EH (cell line): ENCODE results near the gene SOX13.
A peak's percentile ranks its signal among the peaks of the same experiment; 100 is the strongest.

Experiments used
- DNase-seq: peaks from one replicate; pipeline ENCODE4 v3.0.0-alpha.2; 2015; ENCODE audit warnings: low read depth

Gene SOX13

DNA sequence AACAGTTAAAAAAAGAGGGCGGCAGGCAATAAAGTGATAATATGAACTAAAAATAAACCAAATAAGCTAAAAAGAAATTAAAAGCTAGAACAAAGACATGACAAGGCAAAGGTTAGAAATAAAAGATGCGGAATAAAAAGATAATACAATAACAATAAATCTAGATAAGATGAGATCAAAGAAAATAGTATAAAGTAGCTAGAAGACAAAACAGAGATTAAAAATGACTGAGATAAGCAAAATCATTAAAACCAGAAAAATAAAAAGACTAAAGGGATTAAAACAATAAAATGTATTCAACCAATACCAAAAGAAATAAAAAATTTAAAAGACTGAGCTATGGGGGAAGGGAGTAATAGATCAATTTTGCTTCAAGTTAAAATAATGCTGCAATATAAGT, 10.8 kb upstream of the SOX13 start:
- no peak for DNase-seq

DNA sequence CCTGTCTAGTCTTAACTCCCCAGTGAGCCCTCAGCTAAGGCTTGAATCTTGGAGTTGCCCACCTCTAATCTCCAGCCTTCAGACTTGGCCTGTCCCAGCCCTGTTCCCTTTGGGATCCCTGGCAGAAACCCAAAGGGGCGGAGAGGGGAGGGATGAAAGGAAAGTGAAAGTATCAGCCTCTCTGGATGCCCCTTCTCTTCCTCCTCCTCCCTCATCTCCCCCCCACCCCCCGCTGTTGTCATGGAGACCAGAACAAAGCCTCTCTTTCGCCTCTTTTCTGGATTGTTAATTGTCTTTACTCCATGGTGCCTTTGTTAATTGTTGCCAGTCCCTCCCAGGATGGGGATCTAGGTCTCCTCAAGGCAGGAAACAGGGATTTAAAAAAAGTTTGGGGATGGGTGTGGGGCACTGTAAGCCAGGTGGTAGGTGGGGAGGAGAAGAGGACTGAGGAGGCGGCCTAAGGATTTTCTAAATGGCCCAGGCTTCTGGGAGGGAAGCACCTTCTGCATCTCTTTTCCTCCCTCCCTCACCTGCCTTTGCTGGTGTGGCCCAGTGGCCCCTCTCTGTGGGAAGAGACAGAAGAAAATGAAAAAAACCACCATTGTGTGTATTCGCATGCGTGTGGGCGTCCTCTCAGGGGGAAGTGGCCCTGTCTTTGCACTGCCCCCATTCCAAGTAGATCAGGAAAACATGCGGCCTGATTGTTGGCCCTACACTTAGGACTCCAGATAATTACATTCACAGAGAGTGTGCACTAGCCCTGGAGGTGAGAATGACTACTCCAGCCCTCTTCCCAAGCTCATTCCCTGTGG, 7.5 kb upstream of the SOX13 start:
- DNase-seq: peak; percentile 62

DNA sequence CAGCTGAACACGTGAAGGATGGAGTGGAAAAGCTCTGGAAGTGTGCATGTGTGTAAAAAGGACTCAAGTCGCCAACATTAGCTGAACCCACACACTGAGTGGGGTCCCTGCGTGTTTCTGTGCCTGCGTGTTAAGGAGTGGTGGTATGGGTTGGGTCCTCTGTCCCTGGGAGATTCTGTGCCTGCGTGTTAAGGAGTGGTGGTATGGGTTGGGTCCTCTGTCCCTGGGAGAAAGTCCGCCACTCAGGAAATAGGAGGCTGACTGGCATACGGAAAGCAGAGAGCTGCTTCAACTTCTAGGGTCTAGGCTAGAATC, 7.0 kb upstream of the SOX13 start:
- DNase-seq: no peak

DNA sequence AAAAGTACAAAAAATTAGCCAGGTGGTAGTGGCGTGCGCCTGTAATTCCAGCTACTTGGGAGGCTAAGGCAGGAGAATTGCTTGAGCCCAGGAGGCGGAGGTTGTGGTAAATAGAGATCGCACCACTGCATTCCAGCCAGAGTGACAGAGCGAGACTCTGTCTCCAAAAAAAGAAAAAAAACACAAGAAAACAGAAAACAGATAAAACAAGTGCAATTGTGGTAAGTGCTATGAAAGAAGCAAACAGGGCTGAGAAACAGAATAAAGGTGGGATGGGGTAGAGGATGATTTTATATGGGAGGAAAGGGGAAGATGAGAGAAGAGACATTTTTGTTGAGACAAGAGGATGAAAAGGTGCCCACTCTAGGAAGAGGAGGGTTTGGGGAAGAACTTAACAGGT, 5.0 kb upstream of the SOX13 start:
- no peak for DNase-seq

DNA sequence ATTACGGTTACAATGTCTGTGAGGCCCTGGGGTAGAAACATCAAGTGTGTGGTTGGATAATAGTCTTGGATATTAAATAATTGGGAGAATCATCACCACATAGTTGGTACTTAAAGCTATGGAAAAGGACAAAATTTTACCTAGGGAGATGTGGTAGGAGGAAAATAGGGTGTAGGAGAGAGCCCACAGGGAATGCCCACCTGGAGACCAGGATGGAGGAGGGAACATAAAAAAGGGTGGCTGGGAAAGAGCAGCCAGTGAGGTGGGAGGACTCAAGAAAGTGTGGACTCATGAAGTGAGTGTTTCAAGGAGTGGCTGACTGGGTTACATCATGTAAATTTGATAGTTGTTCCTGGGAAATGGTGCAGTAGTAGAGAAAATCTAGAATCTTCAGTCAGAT, 3.0 kb upstream of the SOX13 start:
- DNase-seq: no peak

DNA sequence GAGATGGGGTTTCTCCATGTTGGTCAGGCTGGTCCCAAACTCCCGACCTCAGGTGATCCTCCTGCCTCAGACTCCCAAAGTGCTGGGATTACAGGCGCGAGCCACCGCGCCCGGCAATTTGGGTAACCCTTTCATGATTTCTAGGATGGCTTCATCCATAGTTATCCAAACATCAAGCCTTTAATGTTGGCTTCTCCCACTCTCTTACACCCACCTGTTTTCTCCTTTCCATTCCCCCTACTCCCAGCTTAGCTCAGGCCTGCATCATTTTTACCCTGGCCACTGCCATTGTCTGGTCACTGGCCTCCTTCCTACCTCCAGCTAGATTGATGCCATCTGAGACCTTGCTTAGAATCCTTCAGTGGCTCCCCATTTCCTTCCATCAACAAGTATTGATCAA, 2.0 kb upstream of the SOX13 start:
- no peak for DNase-seq

DNA sequence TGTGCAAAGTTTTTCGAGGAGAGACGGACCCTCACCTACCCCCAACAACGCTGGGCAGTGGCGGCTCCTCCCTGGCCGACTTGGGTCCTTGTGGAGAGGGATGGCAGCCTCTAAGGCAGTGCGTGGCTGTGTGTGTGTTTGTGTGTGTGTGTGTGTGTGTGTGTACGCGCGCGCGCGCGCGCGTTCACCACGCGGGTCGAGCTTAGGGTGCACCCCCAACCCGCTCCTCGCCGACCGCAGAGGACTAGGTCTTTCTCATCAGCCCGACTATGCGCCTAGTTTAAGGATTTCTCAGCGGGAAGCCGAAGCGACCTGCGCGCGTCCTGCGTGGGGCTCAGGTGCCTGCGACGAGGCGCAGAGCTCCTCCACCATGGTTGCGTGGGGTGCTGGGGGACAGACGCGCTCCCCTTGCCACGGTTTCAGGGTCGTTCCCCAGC, 940 bp downstream of the SOX13 start:
- DNase-seq: peak; percentile 20

DNA sequence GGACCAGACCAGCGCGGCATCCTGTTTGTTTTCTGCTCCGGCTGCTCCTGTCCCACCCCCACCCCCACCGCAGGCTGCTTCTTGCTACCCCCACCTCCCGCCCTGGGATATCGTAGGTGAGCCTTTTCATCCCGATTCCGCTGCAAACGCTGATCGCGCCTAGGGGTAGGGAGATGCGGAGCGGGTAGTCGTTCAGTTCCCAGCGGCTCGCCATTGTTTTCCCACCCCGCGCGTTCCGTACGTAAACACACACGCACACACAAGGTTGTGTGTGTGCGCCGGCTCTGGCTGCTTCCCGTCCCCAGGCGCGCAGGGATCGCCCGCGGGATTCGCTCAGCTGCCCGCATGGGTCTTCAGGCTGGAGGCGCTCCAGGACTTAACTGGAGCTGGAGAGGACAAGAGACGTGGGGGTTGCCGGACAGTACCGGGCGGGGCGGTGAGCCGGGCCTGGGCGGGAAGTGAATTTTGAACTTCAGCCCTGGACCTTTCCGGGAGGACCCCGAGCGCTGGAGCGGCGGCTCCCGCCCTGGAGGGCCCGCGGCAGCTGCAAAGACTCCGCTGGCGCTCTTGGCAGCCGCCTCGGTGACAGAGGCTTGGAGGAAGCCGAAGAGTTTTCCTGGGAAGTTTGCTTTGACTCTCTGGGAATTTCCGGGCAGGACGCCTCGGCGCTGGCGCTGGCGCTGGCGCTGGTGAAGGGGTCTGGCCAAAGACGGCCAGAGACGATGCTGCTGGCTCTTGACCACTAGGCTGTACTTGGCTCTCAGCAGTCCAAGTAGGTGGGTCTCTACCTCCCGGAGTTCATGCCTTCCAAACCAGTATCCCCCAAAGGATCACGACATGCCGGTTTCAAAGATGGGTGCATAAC, 1.6 kb downstream of the SOX13 start:
- DNase-seq: peak; percentile 74

DNA sequence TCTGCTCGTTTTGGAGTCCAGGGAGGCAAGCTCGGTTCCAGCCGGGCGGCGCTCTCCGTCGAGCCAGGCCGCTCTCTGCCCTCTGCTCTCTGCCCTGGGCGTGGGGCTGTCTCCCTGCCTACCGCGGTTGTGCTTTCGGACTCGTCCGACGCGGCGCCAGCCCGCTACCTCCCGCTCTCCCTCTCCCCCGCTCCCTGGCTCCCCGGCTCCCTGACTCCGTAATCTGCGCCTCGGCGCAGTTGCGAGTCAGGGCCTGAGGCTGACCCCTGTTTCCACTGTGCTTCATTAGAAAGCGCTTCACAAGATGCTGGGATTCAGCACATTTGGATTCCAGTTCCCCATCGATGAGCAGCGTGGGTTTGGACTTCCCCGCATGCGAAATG, 2.2 kb downstream of the SOX13 start:
- no peak for DNase-seq

DNA sequence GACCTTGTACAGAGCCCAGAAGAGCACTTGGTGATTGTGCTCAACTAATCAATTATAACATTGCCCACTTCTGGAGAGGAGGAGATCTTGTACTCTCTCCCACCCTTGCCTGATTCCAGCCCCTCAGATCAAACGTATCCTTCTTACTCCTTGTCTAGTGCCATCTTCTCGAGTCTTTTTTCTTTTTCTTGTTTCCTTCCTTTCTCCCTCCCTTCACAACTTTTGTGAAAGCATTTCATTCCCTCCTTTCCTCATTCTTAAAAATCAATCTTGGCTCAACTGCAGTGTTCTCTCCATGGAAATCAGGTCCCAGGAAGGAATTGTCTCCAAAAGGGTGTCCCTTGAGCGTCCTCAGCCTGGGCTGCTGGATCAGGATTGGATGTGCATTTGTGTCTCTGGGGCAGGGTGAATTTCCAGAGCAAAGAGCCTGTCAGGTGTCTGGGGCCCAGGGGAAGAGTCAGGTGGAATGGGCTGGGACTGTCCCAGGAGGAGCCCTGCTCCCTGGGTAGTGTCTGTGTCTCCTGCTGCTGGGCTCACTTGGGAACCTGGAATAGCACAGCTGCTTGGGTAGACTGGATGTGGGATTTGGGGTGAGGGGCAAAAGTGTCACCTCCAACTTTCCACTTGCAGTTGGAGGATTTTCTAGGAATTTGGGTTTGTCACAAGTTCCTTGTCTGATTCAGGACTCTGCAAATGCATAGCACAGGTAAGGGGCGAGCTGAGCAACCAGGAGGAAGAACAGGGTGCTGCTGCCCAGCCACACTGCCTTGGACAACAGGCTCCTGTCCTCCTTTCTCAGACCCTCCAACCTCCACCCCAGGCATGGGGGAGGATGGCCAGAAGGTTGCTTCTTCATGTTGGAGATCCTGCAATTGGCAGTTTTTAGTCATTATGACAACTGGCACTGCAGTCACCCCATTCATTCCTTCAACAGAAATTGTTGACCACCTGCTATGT, 3.3 kb downstream of the SOX13 start:
- DNase-seq: no peak

DNA sequence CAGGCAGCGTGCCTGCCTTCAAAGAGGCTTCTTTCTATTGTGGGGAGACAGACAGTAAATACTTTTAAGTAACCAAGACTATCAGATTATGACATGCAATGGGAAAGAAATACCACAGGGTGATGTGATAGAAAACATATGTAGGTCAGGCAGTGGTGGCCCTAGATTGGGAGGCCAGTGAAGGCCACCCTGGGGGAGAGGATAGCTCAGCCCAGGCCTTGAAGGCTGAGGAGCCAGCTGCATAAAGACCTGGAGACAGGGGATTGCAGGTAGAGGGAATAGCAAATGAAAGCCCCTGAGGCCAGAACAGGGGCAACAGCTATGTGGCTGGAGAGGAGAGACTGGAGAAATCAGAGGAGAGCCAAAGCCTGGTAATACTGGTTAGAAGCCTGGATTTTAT, 4.0 kb downstream of the SOX13 start:
- DNase-seq: peak; percentile 58

DNA sequence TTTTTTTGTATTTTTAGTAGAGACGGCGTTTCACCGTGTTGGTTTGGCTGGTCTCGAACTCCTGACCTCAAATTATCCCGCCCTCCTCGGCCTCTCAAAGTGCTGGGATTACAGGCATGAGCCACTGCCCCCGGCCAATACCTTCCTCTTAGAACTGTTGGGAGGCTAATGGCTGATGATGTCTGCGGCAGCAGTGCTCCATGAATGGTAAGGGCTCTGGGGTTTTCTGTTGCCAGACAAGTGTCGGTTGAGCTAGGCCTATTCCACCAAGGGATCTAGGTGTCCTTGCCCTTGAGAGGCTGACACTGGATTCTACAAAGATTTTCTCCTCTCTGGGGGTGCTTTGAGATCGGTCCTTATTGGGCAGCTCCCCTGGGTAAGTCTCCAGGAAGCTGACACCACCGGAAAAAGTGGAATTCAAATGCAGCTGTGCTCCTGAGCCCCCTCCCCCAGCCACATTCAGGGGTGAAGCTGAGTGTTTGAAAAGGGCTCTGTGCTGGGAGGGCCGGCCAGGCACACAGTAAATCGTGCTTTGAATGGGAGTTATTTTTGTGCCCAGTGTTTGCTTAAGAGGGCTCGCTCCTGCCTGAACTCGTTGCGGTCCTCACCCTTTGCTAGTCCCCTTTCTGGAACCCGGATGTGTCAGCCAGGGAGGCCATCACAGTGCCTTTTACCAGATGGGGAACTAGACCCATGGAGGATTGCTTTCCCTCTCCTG, 5.2 kb downstream of the SOX13 start:
- DNase-seq: no peak

DNA sequence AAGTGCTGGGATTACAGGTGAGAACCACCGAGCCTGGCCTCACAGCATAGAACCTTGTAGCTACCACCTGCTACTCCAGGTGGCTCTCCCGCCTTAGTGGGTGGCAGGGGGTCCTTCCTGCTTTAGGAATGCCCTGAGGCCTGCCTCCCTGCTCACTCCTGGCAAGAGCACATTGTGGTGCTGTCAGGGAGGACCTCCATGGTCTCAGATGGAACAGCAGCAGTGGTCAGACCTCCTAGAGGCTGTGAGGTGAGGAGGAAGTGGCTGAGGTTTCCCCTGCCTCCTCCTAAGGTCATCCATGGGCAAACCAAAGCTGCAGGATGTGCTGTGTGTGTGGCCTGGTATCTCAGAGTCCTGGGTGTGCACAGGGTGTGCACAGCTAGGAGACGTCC, 6.7 kb downstream of the SOX13 start:
- peak; percentile 42 for DNase-seq

DNA sequence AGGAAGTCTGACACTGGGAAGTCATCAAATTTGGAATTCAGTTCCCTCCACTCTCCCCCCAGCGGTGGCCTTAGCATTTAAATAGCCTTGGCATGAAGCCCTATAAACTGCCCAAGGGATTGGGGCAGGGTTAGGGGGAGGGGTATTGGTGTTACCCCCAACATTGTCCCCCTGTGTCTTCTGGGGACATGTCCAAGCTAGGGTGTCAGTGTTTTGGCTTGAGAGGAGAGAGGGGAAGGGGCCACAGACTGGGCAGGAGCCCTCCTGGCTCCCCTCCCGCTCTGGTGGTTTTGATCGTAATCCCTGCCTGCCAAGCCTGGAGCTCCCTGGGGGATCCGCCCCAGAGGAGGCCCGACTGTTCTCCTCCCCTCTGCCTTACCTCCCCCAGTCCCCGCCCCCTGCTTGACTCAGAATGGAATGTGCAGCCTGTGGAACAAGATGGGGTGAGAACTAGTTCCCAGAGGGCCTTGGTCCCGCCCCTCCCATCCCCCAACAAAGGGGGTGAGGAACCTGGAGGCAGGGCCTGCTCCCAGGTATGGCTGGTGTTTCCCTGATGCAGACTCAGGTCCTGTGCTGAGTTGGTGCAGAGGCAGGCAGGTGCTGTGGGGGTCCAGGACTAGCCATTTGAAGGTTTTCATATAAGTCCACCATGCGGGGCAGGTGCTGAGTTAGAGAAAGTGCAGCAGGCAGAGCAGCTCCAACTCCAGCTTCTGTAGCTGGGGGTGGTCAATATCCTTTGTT, 7.4 kb downstream of the SOX13 start:
- DNase-seq: peak; percentile 93

DNA sequence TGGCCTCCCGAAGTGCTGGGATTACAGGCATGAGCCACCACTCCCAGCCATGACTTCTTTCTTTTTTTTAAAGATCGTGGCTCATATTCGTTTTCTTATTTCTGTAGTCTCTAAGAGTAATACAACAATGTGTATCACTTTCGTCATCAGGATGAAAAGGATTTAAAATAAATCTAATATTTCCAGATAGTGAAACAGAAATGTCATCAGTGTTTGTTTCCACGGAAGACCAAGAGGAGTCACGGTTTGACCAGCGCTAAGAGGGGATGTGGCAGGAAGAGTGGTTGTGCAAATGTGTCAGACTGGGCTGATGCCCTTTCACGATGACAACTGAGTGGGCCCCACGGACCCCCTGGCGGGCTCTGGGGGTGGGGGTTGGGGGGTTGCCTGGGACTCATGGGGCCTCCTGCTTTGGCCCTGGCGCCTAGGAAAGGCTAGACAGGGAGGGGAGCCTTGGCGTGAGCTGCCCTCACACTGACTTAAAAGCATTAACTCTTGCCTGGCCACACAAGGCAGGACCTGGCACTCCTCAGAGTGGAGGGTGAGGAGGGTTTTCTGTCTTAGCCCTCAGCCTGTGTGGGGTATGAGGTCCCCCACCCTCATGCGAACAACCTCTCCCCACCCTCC, 8.4 kb downstream of the SOX13 start:
- no peak for DNase-seq

DNA sequence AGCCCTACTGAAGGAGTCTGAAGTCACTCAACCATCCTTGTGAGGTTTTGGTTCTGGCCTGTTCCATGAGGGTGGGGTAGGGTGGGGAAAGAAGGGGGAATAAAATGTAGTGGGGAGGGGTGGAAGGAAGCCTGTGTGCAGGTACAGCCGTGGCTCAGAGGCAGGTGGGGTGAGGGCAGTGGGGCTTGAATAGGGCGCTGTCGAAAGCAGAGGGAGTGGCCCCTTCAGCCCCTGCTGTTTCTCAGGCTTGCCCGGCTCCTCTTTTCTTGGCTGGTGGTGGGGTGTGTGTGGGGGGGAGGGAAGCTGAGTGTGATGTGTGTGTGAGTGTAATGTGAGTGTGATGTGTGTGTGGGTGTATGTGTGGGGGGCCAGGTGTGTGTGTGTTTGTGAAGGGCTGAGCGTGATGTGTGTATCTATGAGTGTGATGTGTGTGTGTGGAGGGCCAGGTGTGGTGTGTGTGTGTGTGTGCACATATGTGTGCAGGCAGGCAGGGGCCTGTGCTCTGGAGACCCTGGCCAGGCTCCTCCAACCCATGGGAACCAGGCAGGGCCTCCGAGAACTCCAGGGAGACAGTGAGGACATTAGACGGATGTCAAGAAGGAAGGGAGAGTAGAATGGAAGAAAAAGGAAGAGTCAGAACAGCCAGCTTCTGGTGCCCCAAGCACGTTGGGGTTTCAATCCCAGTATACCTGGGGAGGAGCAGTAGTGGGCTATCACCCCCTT, 9.0 kb downstream of the SOX13 start:
- no peak for DNase-seq

DNA sequence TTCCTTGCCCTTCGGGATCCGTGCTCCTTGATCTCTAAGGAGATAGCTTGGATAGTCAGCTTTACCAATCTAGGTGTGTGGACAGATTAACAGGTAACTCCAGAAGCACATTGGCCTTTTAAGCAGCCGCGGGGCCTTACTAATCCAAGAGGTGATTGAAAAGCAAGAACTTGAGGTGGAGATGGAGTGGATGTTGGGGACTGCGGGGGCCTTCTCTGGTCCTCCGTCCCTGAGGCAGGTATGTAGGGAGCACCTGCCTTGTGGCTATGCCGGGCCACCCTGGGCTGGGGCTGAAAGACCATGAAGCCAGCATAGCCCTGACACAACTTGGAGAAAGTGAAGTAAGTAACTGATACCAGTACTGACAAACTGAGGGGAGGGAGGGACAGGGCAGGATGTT, 10.6 kb downstream of the SOX13 start:
- DNase-seq: no peak

DNA sequence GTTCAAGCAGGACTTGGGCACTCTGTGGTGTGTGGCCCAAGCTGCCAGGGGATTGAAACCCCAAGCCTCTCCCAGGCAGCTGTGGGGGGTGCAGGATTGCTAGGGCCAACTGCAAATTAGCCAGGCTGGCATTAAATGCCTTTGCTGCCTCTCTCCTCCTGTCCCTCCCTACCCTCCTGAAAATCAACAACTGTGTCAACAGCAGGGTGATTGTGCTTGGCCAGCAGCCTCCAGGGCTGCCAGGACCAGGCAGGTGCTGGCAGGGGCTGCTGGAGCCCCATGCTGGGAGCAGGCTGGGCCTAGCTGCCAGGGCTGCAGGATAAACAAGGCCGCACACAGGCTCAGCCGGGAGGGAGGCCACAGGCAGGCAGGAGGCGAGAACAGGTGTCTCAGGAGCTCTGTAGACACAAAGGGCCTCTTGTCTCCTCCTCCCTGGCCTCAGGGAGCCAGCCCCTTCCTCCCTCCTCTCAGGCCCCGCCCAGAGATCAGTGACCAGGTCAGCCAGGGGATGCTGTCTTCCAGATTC, 11.4 kb downstream of the SOX13 start:
- no peak for DNase-seq

DNA sequence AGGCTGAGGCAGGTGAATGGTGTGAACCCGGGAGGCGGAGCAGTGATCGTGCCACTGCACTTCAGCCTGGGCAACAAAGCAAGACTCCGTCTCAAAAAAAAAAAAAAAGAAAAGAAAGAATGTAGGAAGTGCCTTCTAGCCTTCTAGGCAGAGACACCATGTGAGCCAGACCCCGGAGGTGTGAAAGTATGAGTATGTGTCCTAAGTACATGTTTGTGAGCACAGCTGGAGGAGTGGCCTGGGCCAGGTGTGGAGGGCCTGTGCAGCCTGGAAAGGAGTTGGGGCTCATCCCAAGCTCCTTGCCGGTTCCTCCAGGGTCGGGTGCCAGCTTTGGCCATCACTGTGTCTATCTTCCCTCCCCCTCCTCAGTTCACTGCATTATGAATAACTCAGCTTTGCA, 13.0 kb downstream of the SOX13 start:
- peak; percentile 23 for DNase-seq
